SJCRH30 (cell line): Measurements from ENCODE around the gene PTPN9. TPM values are rescaled to one million over a fixed set of nuclear protein-coding genes. Genes with fewer than 3 reads are reported as not detected.
"Not testable (repeated sequence)": the region's sequence is repeated elsewhere in the genome, so short reads cannot be mapped to it uniquely, and the experiment has no call there.

Source experiments
- DNase-seq, 2 experiments: peaks; one replicate each; pipeline ENCODE4 v3.0.0-alpha.2; 2015 to 2020
- H3K27ac ChIP-seq: fragments of 250-450 bp; sonication (Bioruptor Pico); 2 replicates; pipeline ENCODE4 v1.5.1; 2020; ENCODE audit warnings: mild to moderate bottlenecking, moderate library complexity
- H3K27me3 ChIP-seq: fragments of 250-450 bp; sonication (Bioruptor Pico); 2 replicates; pipeline ENCODE4 v1.5.1; 2020; ENCODE audit warnings: mild to moderate bottlenecking, moderate library complexity
- H3K36me3 ChIP-seq: fragments of 250-450 bp; sonication (Bioruptor Pico); 2 replicates; pipeline ENCODE4 v1.5.1; 2020; ENCODE audit warnings: mild to moderate bottlenecking, moderate library complexity
- H3K4me1 ChIP-seq: fragments of 250-450 bp; sonication (Bioruptor Pico); 2 replicates; pipeline ENCODE4 v1.5.1; 2020; ENCODE audit warnings: mild to moderate bottlenecking, moderate library complexity
- H3K4me3 ChIP-seq: fragments of 250-450 bp; sonication (Bioruptor Pico); 2 replicates; pipeline ENCODE4 v1.5.1; 2020; ENCODE audit warnings: mild to moderate bottlenecking, moderate library complexity
- H3K9me3 ChIP-seq: fragments of 250-450 bp; sonication (Bioruptor Pico); replicated peaks from 2 replicates; pipeline ENCODE4 v1.5.1; 2020; ENCODE audit warnings: mild to moderate bottlenecking, moderate library complexity
- total RNA-seq: library from RNA; depleted of rRNA; stranded (reverse); fragments of >200 nt; shearing (Covaris generic); gene quantifications from 2 replicates; pipeline ENCODE4 v1.2.3, GENCODE V29; 2014

Gene PTPN9
- total RNA-seq, 1 experiment from 2014 or later: 22.5 TPM

GRCh38 chr15:75525756-75526155, 53.4 kb downstream of the PTPN9 start:
- H3K27me3 ChIP-seq, H3K4me3 ChIP-seq, DNase-seq, H3K27ac ChIP-seq, H3K9me3 ChIP-seq, H3K4me1 ChIP-seq: not testable (repeated sequence)
- peaks cover 21% of the 10 kb centered on the region for H3K36me3 ChIP-seq

GRCh38 chr15:75523011-75523410, 56.1 kb downstream of the PTPN9 start:
- H3K4me1 ChIP-seq: no peaks in the 10 kb centered on the region
- no peaks in the 10 kb centered on the region for H3K9me3 ChIP-seq
- H3K4me3 ChIP-seq: no peak overlapping the region
- no peak overlapping the region for H3K27ac ChIP-seq
- peaks cover 31% of the 10 kb centered on the region for H3K36me3 ChIP-seq
- DNase-seq: no peak
- H3K27me3 ChIP-seq: no peaks in the 10 kb centered on the region

- Histone ChIP-seq H3K9me3 (no peaks in the 10 kb centered on the region), H3K4me3 (no peak overlapping the region), H3K4me1 (no peaks in the 10 kb centered on the region), H3K27ac (no peak overlapping the region), H3K36me3 (peaks cover 51% of the 10 kb centered on the region), H3K27me3 (no peaks in the 10 kb centered on the region)
- no peak for DNase-seq
Measured at GRCh38 chr15:75517233-75517632, 61.9 kb downstream of the PTPN9 start.

- DNase-seq: peak; percentile 17 to 25
Measured at GRCh38 chr15:75508840-75509532, 70.1 kb downstream of the PTPN9 start.

GRCh38 chr15:75502360-75502759, 76.8 kb downstream of the PTPN9 start:
- no peaks in the 10 kb centered on the region for H3K9me3 ChIP-seq
- no peak overlapping the region for H3K27ac ChIP-seq
- H3K27me3 ChIP-seq: no peaks in the 10 kb centered on the region
- peaks cover 13% of the 10 kb centered on the region; the same call in 1 of the 2 replicates for H3K36me3 ChIP-seq
- no peak for DNase-seq
- H3K4me3 ChIP-seq: no peak overlapping the region
- H3K4me1 ChIP-seq: no peaks in the 10 kb centered on the region

More at GRCh38 chr15:75508840-75509532, 70.1 kb downstream of the PTPN9 start:
- H3K36me3 ChIP-seq: peaks cover 19% of the 10 kb centered on the region
- H3K27me3 ChIP-seq: no peaks in the 10 kb centered on the region
- H3K9me3 ChIP-seq: no peaks in the 10 kb centered on the region
- no peaks in the 10 kb centered on the region for H3K4me1 ChIP-seq
- no peak overlapping the region for H3K4me3 ChIP-seq
- H3K27ac ChIP-seq: no peak overlapping the region

GRCh38 chr15:75493732-75494131, 85.4 kb downstream of the PTPN9 start:
- peaks cover 16% of the 10 kb centered on the region; the same call in 1 of the 2 replicates for H3K36me3 ChIP-seq
- H3K9me3 ChIP-seq: no peaks in the 10 kb centered on the region
- H3K27me3 ChIP-seq: no peaks in the 10 kb centered on the region
- no peak for DNase-seq
- no peaks in the 10 kb centered on the region for H3K4me1 ChIP-seq
- no peak overlapping the region for H3K27ac ChIP-seq
- no peak overlapping the region for H3K4me3 ChIP-seq

GRCh38 chr15:75483961-75484360, 95.2 kb downstream of the PTPN9 start:
- no peak for DNase-seq
- Histone ChIP-seq H3K4me3 (no peak overlapping the region), H3K36me3 (peaks cover 22% of the 10 kb centered on the region), H3K9me3 (no peaks in the 10 kb centered on the region), H3K4me1 (no peaks in the 10 kb centered on the region), H3K27ac (no peak overlapping the region), H3K27me3 (no peaks in the 10 kb centered on the region)

- H3K36me3 ChIP-seq: peaks cover 26% of the 10 kb centered on the region
- H3K4me1 ChIP-seq, H3K27ac ChIP-seq, H3K27me3 ChIP-seq, DNase-seq, H3K9me3 ChIP-seq, H3K4me3 ChIP-seq: not testable (repeated sequence)
Measured at GRCh38 chr15:75483556-75483955, 95.6 kb downstream of the PTPN9 start.

GRCh38 chr15:75483106-75483505, 96.0 kb downstream of the PTPN9 start:
- H3K4me3 ChIP-seq: no peak overlapping the region
- H3K27ac ChIP-seq: no peak overlapping the region
- no peaks in the 10 kb centered on the region for H3K9me3 ChIP-seq
- no peak for DNase-seq
- peaks cover 27% of the 10 kb centered on the region for H3K36me3 ChIP-seq
- no peaks in the 10 kb centered on the region for H3K4me1 ChIP-seq
- no peaks in the 10 kb centered on the region for H3K27me3 ChIP-seq

GRCh38 chr15:75480463-75480862, 98.7 kb downstream of the PTPN9 start:
- H3K9me3 ChIP-seq, DNase-seq, H3K4me3 ChIP-seq, H3K4me1 ChIP-seq, H3K27ac ChIP-seq, H3K27me3 ChIP-seq: not testable (repeated sequence)
- peaks cover 15% of the 10 kb centered on the region for H3K36me3 ChIP-seq

- Histone ChIP-seq H3K9me3 (no peaks in the 10 kb centered on the region), H3K27ac (no peak overlapping the region), H3K27me3 (no peaks in the 10 kb centered on the region), H3K4me3 (no peak overlapping the region), H3K36me3 (peaks cover 15% of the 10 kb centered on the region), H3K4me1 (no peaks in the 10 kb centered on the region)
- DNase-seq: no peak
Measured at GRCh38 chr15:75479670-75480069, 99.4 kb downstream of the PTPN9 start.

GRCh38 chr15:75477094-75477493, 102.0 kb downstream of the PTPN9 start:
- H3K27me3 ChIP-seq, H3K4me3 ChIP-seq, H3K27ac ChIP-seq, DNase-seq, H3K9me3 ChIP-seq, H3K4me1 ChIP-seq: not testable (repeated sequence)
- H3K36me3 ChIP-seq: peaks cover 14% of the 10 kb centered on the region

- Histone ChIP-seq H3K27me3 (no peaks in the 10 kb centered on the region), H3K4me3 (no peak overlapping the region), H3K27ac (no peak overlapping the region), H3K9me3 (no peaks in the 10 kb centered on the region), H3K4me1 (no peaks in the 10 kb centered on the region), H3K36me3 (peaks cover 25% of the 10 kb centered on the region; the same call in 1 of the 2 replicates)
- no peak for DNase-seq
Measured at GRCh38 chr15:75468913-75469598, 110.1 kb downstream of the PTPN9 start.

- Histone ChIP-seq H3K4me3 (no peak overlapping the region), H3K36me3 (peaks cover 4% of the 10 kb centered on the region; the same call in 1 of the 2 replicates), H3K9me3 (no peaks in the 10 kb centered on the region), H3K27ac (no peak overlapping the region), H3K4me1 (no peaks in the 10 kb centered on the region), H3K27me3 (no peaks in the 10 kb centered on the region)
- no peak for DNase-seq
Measured at GRCh38 chr15:75460646-75461045, 118.5 kb downstream of the PTPN9 start.

GRCh38 chr15:75459581-75459980, 119.5 kb downstream of the PTPN9 start:
- no peak for DNase-seq
- Histone ChIP-seq H3K27ac (no peak overlapping the region), H3K36me3 (no peaks in the 10 kb centered on the region), H3K9me3 (no peaks in the 10 kb centered on the region), H3K27me3 (no peaks in the 10 kb centered on the region), H3K4me3 (no peak overlapping the region), H3K4me1 (no peaks in the 10 kb centered on the region)
